HG03342 (cell line): ENCODE data around the gene MYO15B.

Experiments used
- ATAC-seq: cut with Tn5 transposase; IDR thresholded peaks from one replicate; pipeline ENCODE4 v1.9.1; 2021; ENCODE audit warnings: mild to moderate bottlenecking, moderate library complexity; ENCODE audit not compliant: unreplicated experiment

MYO15B gene

GRCh38 chr17:75622771-75623273 lies 35.2 kb downstream of the MYO15B start:
- no peak for ATAC-seq

DNA sequence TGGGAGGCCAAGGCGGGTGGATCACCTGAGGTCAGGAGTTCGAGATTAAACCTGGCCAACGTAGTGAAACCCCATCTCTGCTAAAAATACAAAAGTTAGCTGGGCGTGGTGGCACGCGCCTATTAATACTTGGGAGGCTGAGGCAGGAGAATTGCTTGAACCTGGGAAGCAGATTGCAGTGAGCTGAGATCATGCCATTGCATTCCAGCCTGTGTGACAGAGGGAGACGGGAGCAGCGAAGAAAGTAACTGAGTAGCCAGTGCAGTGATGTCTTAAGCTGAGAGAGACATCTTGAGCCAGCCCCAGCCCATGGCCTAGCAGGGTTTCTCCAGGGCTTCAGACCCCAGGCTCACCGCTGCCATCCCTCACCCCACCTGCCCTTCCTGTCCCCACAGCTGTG lies 35.8 kb downstream of the MYO15B start:
- no peak for ATAC-seq

DNA sequence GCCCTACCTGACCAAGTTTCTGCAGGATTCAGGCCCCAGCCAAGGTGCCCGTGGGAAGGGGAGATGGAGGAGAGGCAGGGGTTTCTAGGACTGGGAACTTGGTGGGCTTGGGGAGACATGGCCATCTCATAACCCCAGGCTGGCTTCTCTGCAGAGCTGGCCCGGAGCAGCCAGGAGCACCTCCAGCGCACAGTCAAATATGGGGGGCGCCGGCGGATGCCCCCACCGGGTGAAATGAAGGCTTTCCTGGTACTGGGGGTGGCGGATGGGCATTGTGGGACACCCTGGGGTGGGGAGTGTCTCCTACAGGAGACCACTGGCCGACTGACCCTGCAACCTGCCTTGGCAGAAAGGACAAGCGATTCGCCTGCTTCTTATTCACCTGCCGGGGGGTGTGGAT lies 36.4 kb downstream of the MYO15B start:
- ATAC-seq: no peak

DNA sequence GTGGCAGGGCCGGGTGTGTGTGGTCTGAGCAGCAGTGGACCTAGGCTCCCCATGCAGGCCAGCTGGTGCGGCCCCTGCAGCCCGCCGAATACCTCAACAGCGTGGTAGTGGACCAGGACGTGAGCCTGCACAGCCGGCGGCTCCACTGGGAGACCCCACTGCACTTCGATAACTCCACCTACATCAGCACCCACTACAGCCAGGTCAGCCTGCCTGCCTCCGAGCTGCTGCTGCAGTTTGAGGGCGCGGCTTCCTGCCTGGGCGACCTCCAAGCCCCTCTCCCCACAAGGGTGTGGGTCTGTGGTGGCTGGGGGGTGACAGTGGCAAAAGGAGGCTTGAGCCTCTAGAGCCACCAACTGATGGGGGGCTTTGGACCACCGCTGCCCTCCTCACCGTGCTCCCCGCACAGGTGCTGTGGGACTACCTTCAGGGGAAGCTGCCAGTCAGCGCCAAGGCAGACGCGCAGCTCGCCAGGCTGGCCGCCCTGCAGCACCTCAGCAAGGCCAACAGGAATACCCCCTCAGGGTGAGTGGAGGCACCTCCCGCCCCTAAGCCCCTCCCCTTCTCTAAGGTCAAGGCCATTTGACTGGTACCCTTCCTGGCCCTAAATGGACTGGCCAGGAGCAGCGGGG lies 37.2 kb downstream of the MYO15B start:
- no peak for ATAC-seq

DNA sequence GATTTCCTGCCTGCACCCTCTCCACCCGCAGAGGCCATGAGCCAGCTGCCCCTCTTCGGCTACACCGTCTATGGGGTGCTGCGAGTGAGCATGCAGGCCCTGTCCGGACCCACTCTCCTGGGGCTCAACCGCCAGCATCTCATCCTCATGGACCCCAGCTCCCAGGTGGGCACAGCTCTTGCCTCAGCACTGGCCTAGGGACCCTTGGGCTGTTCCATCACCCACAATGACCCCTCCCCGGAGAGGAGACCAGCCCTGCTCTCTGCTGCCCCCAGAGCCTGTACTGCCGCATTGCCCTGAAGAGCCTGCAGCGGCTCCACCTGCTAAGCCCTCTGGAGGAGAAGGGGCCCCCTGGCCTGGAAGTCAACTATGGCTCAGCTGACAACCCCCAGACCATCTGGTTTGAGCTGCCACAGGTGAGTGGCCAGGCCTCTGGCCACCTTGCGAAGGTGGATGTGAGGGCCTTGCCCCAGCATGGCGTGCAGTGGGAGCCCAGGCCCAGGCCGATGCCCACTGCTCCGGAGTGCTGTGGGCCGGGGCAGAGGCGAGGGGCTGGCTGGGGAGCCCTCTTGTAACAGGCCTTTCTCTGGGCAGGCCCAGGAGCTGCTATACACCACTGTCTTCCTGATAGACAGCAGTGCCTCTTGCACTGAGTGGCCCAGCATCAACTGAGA lies 38.4 kb downstream of the MYO15B start:
- ATAC-seq: no peak

DNA sequence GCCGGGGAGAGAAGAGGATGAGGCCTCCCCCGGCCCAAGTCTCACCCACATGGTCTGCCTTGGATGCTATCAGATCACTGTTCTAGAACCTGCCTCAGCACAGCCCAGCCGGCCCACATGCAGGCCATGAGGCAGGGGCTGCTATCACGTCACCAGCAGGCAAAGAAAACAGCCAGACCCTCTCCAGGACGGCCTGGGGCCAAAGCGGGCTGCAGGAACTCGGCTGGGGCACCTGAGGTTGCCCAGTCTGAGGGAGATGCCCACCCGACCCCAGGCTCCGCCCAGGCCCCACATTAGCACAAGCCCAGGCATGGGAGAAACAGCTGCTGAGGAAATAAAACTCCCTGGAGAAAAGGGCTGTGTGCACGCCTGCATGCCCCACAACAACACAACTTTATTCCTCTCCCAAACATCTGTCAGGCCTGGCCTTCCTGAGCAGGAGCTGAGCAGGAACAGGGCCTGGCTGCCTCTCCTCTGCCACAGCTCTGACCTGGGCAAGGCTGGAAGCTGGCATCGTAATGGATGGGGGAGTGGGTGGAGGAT lies 39.0 kb downstream of the MYO15B start:
- ATAC-seq: no peak

DNA sequence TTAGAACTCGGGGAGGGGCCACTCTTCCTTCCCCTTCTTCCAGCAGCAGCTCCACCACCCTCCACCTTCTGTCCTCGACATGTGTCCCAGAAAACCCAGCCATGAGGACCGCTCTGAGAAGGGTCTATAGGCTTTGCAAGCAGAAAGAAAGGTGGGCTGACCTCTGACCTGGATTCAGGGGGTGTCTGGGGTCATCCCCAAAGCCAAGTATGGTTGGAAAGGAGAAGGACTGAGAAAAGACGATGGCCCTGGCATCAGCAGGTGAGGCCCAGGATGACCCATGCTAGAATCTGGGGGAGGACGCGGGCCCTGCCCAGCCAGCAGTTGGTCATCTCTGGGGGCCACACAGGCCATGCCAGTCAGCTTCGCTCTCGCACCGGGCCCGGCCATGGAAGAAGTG lies 39.5 kb downstream of the MYO15B start:
- ATAC-seq: no peak

DNA sequence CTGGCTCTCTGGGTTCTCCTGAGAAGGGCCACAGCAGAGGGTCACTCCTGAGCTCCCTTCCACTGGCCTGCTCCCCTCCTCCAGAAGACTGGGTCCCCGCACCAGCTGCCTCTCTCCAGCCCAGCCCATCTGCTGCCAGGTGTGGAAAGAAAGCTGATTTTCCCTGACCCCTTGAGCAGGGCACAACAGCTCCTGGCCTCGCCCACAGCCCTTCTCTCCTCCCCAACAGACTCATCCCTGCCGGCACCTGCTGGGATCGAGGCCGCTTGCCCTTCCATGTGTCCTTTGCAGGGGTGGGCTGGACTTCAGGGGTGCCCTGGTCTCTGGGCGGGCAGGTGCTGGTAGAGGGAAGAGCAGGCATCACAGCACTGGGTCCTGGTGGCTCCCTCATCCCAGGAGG lies 40.8 kb downstream of the MYO15B start:
- ATAC-seq: no peak

DNA sequence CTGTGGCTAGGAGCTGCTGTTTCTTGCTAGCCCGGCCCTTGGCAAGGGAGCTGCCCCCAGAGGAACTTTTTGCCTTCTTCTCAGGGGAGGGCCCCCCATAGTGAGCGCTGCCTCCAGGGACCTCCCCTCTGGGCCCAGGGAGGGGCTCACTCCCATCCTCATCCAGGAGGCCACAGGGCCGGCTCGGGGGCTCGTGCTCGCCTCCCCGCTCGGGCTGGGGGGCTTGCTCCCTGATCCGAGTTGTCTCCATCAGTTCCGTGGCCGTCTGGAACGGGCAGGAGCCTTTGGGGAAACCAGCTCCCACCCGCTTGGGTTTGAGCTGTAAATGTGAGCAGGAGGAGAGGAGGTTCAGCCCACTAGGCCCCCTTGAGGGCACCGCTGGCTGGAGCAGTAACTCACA lies 41.6 kb downstream of the MYO15B start:
- ATAC-seq: no peak

DNA sequence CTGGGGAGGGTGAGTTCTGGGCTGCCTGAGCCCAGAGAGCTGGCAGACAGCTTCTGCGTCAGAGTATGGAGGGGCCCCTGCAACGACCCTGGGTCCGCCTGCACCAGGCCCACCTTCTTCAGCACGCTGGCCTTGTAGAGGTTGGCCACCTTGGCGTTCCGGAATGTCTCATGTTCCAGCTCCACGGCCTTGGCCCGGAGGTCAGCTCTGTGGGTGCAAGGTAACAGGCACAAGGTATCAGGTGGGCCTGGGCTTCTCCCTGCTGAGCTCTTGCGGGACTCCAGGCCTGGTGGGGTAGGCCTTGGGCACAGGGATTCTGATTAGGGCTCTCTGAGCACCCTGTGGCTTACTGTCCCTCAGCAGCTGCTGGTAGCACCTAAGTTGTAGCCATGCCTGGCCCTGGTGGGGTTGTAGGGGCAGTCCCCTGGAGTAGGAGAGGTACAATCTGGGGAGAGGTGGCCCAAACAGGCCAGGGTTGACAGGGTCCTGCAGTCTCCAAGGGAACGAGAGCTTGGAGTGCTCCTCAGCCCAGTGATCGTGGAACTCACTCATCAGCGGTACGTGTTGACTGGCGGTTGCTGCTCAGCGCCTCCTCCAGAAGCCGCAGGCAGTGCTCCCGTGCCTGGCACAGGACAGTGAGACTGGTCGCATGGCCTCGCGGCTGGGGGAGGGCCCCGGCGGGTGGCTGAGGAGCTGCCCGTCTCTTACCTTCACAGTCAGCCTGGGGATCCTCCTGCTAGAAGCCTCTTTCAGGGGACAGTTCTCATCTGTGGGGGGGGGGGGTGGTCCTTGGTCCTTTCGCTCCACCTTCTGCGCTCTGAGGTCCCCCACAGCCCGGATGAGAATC lies 42.7 kb downstream of the MYO15B start:
- no peak for ATAC-seq

- ATAC-seq: no peak
These were observed 43.8 kb downstream of the MYO15B start for GRCh38 chr17:75631353-75631752.

GRCh38 chr17:75632428-75632827 lies 44.8 kb downstream of the MYO15B start:
- ATAC-seq: no peak

DNA sequence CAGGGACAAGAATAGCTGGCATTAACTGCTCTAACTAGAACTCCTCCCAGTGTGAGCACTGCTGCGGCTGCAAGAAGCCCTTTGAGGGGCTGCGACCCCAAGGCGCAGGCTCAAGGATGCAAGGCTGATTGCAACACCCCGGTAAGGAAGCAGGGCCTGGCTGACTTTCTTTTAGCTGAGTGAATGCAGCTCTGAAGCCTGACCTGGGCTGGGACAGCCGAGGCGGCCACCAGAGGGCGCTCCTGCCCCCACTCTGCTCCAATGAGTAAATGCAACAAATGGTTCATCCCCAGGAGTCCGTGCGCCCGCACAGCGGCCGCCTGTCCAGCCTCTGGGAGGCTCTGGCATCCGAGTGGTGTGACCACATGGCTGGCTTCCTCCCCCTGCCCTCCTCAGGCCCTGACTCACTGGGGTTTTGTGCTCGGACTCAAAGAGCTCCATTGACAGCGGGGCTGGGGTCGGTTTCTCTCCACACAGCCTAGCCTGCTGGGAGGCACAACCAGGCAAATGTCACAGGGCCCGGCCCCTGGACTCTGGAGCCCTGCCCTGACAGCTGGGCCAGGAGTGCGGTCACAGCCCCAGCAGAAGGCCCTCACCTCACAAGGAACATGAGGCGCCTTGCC lies 45.4 kb downstream of the MYO15B start, which contains the start of gene SMIM5:
Gene SMIM5 (plus strand): TSS at position 572 of the 623 bp plus-strand sequence. CDS start 6,768 bp downstream, outside the sequence.
- ATAC-seq: no peak

GRCh38 chr17:75633486-75634375 lies 46.1 kb downstream of the MYO15B start:
- ATAC-seq: no peak

- ATAC-seq: no peak
These were observed 46.8 kb downstream of the MYO15B start for GRCh38 chr17:75634376-75634740.

DNA sequence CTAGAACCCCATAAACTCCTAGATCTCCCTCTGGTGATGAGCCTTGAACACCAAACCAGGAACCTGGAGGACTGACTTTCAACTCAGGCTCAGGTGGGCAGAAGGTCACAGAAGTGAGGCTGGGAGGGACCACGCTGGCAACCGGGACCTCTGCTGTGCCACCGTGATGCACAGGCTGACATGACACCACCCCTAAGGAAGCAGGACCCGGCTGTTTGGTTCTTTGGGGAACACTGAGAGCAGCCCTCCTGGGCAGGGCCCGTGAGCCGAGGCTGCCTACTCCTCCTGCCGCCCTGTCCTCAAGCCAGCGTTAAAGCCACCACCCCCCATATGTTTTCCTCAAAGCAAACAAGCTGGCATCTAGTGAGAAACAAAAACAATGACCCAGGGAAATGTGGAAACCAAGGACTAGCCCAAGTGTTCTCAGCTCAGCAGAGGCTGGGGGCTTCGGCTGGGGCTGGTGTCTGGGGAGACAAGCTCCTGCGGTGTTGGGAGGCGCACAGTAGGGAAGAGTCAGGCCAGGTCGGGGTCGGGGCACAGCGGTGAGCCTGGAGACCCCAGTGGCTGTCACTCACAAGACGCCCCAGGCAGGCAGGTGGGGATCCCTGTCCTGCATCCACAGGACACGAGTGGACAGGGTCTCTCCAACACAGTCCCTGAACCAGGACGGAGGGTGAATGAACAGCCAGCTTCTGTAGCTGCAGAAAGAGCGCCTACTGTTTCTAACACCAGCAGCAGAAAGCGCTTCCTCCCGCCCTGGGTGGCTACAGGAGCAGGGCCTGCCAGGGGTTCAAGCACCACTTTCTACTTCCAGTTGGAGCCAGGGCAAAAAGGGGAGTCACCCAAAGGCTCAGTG lies 47.4 kb downstream of the MYO15B start:
- no peak for ATAC-seq

DNA sequence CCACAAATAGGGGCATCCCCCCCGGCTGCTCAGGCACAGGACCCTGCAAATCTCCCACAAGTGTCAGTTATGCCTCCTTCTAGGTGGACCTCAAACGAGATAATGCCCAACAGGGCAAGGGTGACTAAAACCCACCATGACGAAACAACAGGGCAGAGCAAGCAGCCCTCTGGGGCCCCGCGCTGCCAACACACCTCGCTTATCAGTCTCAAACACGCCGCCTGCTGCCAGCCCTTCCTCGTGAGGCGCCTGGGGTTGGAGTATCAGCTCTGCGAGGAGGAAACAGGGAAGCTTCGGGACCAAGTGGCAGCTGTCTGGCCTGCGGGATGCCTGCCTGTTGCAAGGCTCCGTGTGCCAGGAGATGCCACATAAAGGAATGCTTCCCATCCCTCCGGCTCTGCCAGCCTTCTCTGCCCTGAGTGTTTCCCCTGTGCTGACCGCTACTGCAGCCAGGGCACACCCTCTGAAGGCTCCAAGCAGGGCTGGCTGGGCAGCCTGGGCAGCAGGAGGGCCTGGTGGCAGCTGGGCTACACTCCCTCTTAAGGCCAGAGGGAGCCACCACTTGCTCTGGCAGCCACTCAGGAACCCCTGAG lies 48.1 kb downstream of the MYO15B start:
- ATAC-seq: no peak

GRCh38 chr17:75636381-75637142 lies 49.0 kb downstream of the MYO15B start:
- ATAC-seq: no peak
